Astrocyte of the spinal cord (primary cell): Measurements from ENCODE around the gene HSPA12A.

Source experiments
- DNase-seq: peaks from one replicate; pipeline ENCODE4 v3.0.0; 2011; ENCODE audit warnings: low read depth, low spot score
- H3K4me3 ChIP-seq: 2 replicates; pipeline ENCODE4 v1.5.1; 2011; ENCODE audit warnings: low read depth, mild to moderate bottlenecking, low read length, moderate library complexity
- CTCF ChIP-seq: IDR thresholded peaks from 2 replicates; pipeline ENCODE4 v1.5.1; 2012; ENCODE audit warnings: low read depth, mild to moderate bottlenecking, low read length, inconsistent platforms
- in situ Hi-C: cut with HindIII; loops from 2 replicates; pipeline ENCODE4 v1.10.0; 2017; ENCODE audit warnings: low sequenced_read_pairs

The HSPA12A gene

GRCh38 chr10:116669832-116670644 is 72.3 kb downstream of the HSPA12A start:
- no peak for DNase-seq
- no peak for TF ChIP-seq CTCF
- no peak overlapping the region for H3K4me3 ChIP-seq
- in situ Hi-C loops, result no loop called here

- no peak for TF ChIP-seq CTCF
- in situ Hi-C loops, result no loop called here
- H3K4me3 ChIP-seq, result no peak overlapping the region
- no peak for DNase-seq
These were observed 73.3 kb downstream of the HSPA12A start for GRCh38 chr10:116669080-116669479.

GRCh38 chr10:116668446-116668845 is 73.9 kb downstream of the HSPA12A start:
- in situ Hi-C loops, result no loop called here
- TF ChIP-seq CTCF, result no peak
- no peak for DNase-seq
- H3K4me3 ChIP-seq, result no peak overlapping the region

GRCh38 chr10:116668018-116668417 is 74.3 kb downstream of the HSPA12A start:
- DNase-seq, result no peak
- H3K4me3 ChIP-seq, result no peak overlapping the region
- in situ Hi-C loops, result no loop called here
- TF ChIP-seq CTCF, result no peak

GRCh38 chr10:116667484-116667883 is 74.9 kb downstream of the HSPA12A start:
- DNase-seq, result no peak

GRCh38 chr10:116665541-116666125 is 76.7 kb downstream of the HSPA12A start:
- in situ Hi-C loops, result no loop called here
- no peak overlapping the region for H3K4me3 ChIP-seq
- DNase-seq, result no peak
- TF ChIP-seq CTCF, result no peak

More at GRCh38 chr10:116667484-116667883, 74.9 kb downstream of the HSPA12A start:
- H3K4me3 ChIP-seq, result no peak overlapping the region
- in situ Hi-C loops, result no loop called here
- TF ChIP-seq CTCF, result no peak
